ENCODE data around the gene ENDOV.

DNA sequence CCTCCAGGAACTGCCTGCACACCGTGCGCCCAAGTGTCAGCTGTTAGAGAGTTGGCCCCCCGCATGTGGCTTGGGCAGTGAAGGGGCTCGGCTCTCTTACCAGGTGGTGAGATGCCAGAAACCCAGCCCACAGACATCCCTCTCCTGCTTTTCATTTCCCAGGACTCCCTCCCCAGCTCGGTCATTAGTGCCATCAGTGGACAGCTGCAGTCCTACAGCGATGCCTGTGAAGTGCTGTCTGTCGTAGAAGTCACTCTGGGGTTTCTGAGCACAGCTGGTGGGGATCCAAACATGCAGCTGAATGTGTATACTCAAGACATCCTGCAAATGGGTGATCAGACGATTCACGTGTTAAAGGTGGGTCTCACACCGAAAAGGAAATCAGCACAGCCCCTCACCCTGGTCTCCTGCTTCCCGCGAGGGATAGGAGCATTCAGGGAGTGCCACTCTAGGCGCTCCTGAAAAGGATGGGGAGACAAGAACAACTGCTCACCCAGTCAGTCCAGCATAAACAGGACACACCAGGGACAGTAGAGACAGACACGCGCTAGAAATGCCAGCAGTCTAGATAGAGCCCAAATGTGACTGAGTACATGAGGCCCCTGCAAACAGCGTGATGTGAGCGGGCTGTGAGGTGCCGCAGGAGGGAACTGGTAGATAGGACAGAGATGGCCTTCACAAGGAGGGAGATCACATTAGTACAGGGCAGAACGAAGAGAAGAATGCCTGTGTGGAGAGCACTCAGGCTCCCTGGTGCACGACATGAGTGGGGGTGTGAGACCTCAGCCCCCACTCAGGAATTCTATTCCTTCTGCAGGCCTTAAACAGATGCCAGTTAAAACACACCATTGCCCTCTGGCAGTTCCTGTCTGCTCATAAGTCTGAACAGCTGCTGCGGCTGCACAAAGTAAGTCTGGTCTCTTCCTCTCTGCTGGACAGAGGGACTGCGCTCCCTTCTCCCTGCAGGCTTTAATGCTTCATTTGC is 25.7 kb upstream of the ENDOV start:
- TF ChIP-seq, protein P1, sequence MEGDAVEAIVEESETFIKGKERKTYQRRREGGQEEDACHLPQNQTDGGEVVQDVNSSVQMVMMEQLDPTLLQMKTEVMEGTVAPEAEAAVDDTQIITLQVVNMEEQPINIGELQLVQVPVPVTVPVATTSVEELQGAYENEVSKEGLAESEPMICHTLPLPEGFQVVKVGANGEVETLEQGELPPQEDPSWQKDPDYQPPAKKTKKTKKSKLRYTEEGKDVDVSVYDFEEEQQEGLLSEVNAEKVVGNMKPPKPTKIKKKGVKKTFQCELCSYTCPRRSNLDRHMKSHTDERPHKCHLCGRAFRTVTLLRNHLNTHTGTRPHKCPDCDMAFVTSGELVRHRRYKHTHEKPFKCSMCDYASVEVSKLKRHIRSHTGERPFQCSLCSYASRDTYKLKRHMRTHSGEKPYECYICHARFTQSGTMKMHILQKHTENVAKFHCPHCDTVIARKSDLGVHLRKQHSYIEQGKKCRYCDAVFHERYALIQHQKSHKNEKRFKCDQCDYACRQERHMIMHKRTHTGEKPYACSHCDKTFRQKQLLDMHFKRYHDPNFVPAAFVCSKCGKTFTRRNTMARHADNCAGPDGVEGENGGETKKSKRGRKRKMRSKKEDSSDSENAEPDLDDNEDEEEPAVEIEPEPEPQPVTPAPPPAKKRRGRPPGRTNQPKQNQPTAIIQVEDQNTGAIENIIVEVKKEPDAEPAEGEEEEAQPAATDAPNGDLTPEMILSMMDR (conservative IDR thresholded peaks at IDR 0.05 in 1 of 2, IDR thresholded peaks at IDR 0.05 in 1 of 2; ENCODE audit: low read depth in 1 of 2, low read length in 2 of 2): no peak
- no peak for TF ChIP-seq EZH2 (IDR thresholded peaks at IDR 0.05; ENCODE audit: low read length, missing control alignments)

Data from fibroblast of lung (primary cell).